GM23338 (cell line): ENCODE results near the gene CYP19A1. TPM values are rescaled to one million over a fixed set of nuclear protein-coding genes. Genes with fewer than 3 reads are reported as not detected.

Experiments
- ATAC-seq: fragments of 200-7000 bp; cut with Tn5 transposase; 3 replicates; pipeline ENCODE4 v1.9.1; 2020
- DNase-seq: peaks from one replicate; pipeline ENCODE4 v3.0.0-alpha.2; 2015; ENCODE audit warnings: low spot score
- H2AFZ ChIP-seq: fragments of 200-600 bp; sonication (generic); 2 replicates; pipeline ENCODE4 v1.8.0; 2016; ENCODE audit warnings: antibody characterized with exemption, mild to moderate bottlenecking, moderate library complexity
- H3F3A ChIP-seq: fragments of 200-600 bp; sonication (generic); replicated peaks from 2 replicates; pipeline ENCODE4 v1.8.0; 2017; ENCODE audit warnings: antibody characterized with exemption, mixed run types, low read depth
- H3K27ac ChIP-seq: fragments of 200-600 bp; sonication (generic); 2 replicates; pipeline ENCODE4 v1.6.1; 2016; ENCODE audit warnings: low read depth
- H3K27me3 ChIP-seq: fragments of 200-600 bp; sonication (generic); 2 replicates; pipeline ENCODE4 v1.8.0; 2016; ENCODE audit warnings: mild to moderate bottlenecking, mixed run types, moderate library complexity; ENCODE audit not compliant: insufficient read depth
- H3K36me3 ChIP-seq: fragments of 200-600 bp; sonication (generic); 2 replicates; pipeline ENCODE4 v1.8.0; 2016; ENCODE audit warnings: mild to moderate bottlenecking; ENCODE audit not compliant: insufficient read depth
- H3K4me1 ChIP-seq: fragments of 200-600 bp; sonication (generic); 2 replicates; pipeline ENCODE4 v1.8.0; 2016; ENCODE audit warnings: mild to moderate bottlenecking, moderate library complexity; ENCODE audit not compliant: insufficient read depth
- H3K4me2 ChIP-seq: fragments of 200-600 bp; sonication (generic); 2 replicates; pipeline ENCODE4 v1.7.1; 2017; ENCODE audit warnings: mixed run types
- H3K4me3 ChIP-seq: fragments of 200-600 bp; sonication (generic); 2 replicates; pipeline ENCODE4 v1.6.1; 2016; ENCODE audit warnings: mixed run types
- H3K79me2 ChIP-seq: fragments of 200-600 bp; sonication (generic); replicated peaks from 2 replicates; pipeline ENCODE4 v1.8.0; 2017; ENCODE audit warnings: mild to moderate bottlenecking; ENCODE audit not compliant: insufficient read depth
- H3K9me2 ChIP-seq: fragments of 200-600 bp; sonication (generic); 2 replicates; pipeline ENCODE4 v1.8.0; 2017; ENCODE audit not compliant: insufficient read depth
- H4K20me1 ChIP-seq: fragments of 200-600 bp; sonication (generic); replicated peaks from 2 replicates; pipeline ENCODE4 v1.8.0; 2017; ENCODE audit warnings: mild to moderate bottlenecking; ENCODE audit not compliant: insufficient read depth
- H3K27ac Mint-ChIP-seq: 2 replicates; pipeline ENCODE4 v1.8.0; 2020; ENCODE audit warnings: inconsistent platforms, mild to moderate bottlenecking, moderate library complexity, mixed read lengths
- H3K27me3 Mint-ChIP-seq: 3 replicates; pipeline ENCODE4 v1.8.0; 2022; ENCODE audit warnings: low read depth, mild to moderate bottlenecking, moderate library complexity, mixed read lengths, inconsistent platforms; ENCODE audit not compliant: insufficient read depth, poor library complexity
- H3K36me3 Mint-ChIP-seq: 3 replicates; pipeline ENCODE4 v1.8.0; 2021; ENCODE audit warnings: low read depth, mild to moderate bottlenecking, inconsistent platforms, moderate library complexity, mixed read lengths
- H3K4me1 Mint-ChIP-seq: 3 replicates; pipeline ENCODE4 v1.8.0; 2020; ENCODE audit warnings: mild to moderate bottlenecking, inconsistent platforms, mixed read lengths
- H3K4me3 Mint-ChIP-seq: 3 replicates; pipeline ENCODE4 v1.8.0; 2021; ENCODE audit warnings: moderate library complexity, mild to moderate bottlenecking, inconsistent platforms, mixed read lengths
- H3K9me3 Mint-ChIP-seq: 3 replicates; pipeline ENCODE4 v1.8.0; 2020; ENCODE audit warnings: moderate library complexity, mild to moderate bottlenecking, inconsistent platforms, mixed read lengths
- CREB1 ChIP-seq: fragments of 250-450 bp; sonication (Bioruptor Pico); IDR thresholded peaks from 2 replicates; pipeline ENCODE4 v1.5.0; 2020; ENCODE audit warnings: low read depth, mild to moderate bottlenecking, moderate library complexity
- CTCF ChIP-seq, 2 experiments: fragments of 200-600 bp in 1 of 2; sonication (generic) in 1 of 2; conservative IDR thresholded peaks; 2 replicates each; pipeline versions ENCODE4 v1.5.1 to v1.6.1; 2016 to 2017; ENCODE audit warnings: antibody characterized with exemption in 2 of 2, low read depth in 2 of 2, mild to moderate bottlenecking in 2 of 2, moderate library complexity in 1 of 2
- EZH2 ChIP-seq: fragments of 200-600 bp; sonication (generic); IDR thresholded peaks from one replicate; pipeline ENCODE4 v1.8.0; 2017; ENCODE audit warnings: antibody characterized with exemption, mild to moderate bottlenecking, low read depth; ENCODE audit not compliant: unreplicated experiment
- EZH2phosphoT487 ChIP-seq: fragments of 200-600 bp; sonication (generic); IDR thresholded peaks from one replicate; pipeline ENCODE4 v1.8.1; 2018; ENCODE audit warnings: antibody characterized with exemption; ENCODE audit not compliant: unreplicated experiment
- JUNB ChIP-seq: IDR thresholded peaks from one replicate; pipeline ENCODE4 v1.6.1; 2016; ENCODE audit warnings: antibody characterized with exemption; ENCODE audit not compliant: unreplicated experiment
- NANOG ChIP-seq: IDR thresholded peaks from 2 replicates; pipeline ENCODE4 v1.6.1; 2016; ENCODE audit warnings: antibody characterized with exemption, borderline replicate concordance
- POLR2AphosphoS5 ChIP-seq: IDR thresholded peaks from 2 replicates; pipeline ENCODE4 v1.6.1; 2016; ENCODE audit warnings: antibody characterized with exemption, low read depth
- STAT1 ChIP-seq: IDR thresholded peaks from one replicate; pipeline ENCODE4 v1.6.1; 2016; ENCODE audit warnings: antibody characterized with exemption; ENCODE audit not compliant: unreplicated experiment
- ZNF114 ChIP-seq: fragments of 250-450 bp; sonication (Bioruptor Pico); IDR thresholded peaks from 2 replicates; pipeline ENCODE4 v1.5.0; 2020; ENCODE audit warnings: mild to moderate bottlenecking, moderate library complexity
- ZNF331 ChIP-seq: fragments of 250-450 bp; sonication (Bioruptor Pico); IDR thresholded peaks from 2 replicates; pipeline ENCODE4 v1.5.0; 2020; ENCODE audit warnings: low read depth, mild to moderate bottlenecking, moderate library complexity
- polyA plus RNA-seq: library from polyadenylated mRNA; unstranded; fragments of >200 nt; fragmentation: Nextera tagmentation; extraction: Ambion mirVana; gene quantifications from 2 replicates; pipeline ENCODE4 v1.2.1, GENCODE V29; 2016
- total RNA-seq: library from RNA; depleted of rRNA; stranded (reverse); fragments of >200 nt; shearing (Covaris generic); gene quantifications from 2 replicates; pipeline ENCODE4 v1.2.3, GENCODE V29; 2014
- TF ChIP-seq, protein P1 (sequence below): fragments of 250-450 bp; sonication (Bioruptor Pico); IDR thresholded peaks from 2 replicates; pipeline ENCODE4 v1.5.0; 2020; ENCODE audit warnings: mild to moderate bottlenecking, moderate library complexity
- TF ChIP-seq, protein P2 (sequence below): IDR thresholded peaks from one replicate; pipeline ENCODE4 v1.6.1; 2018; ENCODE audit warnings: antibody characterized with exemption; ENCODE audit not compliant: unreplicated experiment
- TF ChIP-seq, protein P3 (sequence below): IDR thresholded peaks from 2 replicates; pipeline ENCODE4 v1.6.1; 2016; ENCODE audit warnings: antibody characterized with exemption

Gene CYP19A1
- total and polyA plus RNA-seq, 2 experiments from 2014 or later, result 0.42 TPM; not detected in 1

- no peak overlapping the region for H3K4me2 ChIP-seq
- H3K9me2 ChIP-seq, result no peaks in the 10 kb centered on the region
- no peaks in the 10 kb centered on the region for H4K20me1 ChIP-seq
- DNase-seq (no peak), ATAC-seq (no peak)
- H3K4me3 Mint-ChIP-seq, result no peak overlapping the region
- no peak overlapping the region for H3K27ac Mint-ChIP-seq
- H3K4me3 ChIP-seq, result no peak overlapping the region
- H3K36me3 Mint-ChIP-seq, result no peaks in the 10 kb centered on the region
- H3K9me3 Mint-ChIP-seq, result no peaks in the 10 kb centered on the region
- no peaks in the 10 kb centered on the region for H3K27me3 Mint-ChIP-seq
- H3K36me3 ChIP-seq, result no peaks in the 10 kb centered on the region
- no peak overlapping the region for H2AFZ ChIP-seq
- H3K27ac ChIP-seq, result no peak overlapping the region
- no peaks in the 10 kb centered on the region for H3F3A ChIP-seq
- TF ChIP-seq EZH2 (no peak), STAT1 (no peak), POLR2AphosphoS5 (no peak), JUNB (no peak), CREB1 (CRISPR knock-in tag) (no peak), ZNF331 (no peak), CTCF (conservative IDR thresholded peaks at IDR 0.05; ENCODE audit: low read depth in 2 of 2) (no peak), EZH2phosphoT487 (no peak), NANOG (no peak), ZNF114 (CRISPR knock-in tag) (no peak)
- TF ChIP-seq, protein P1, sequence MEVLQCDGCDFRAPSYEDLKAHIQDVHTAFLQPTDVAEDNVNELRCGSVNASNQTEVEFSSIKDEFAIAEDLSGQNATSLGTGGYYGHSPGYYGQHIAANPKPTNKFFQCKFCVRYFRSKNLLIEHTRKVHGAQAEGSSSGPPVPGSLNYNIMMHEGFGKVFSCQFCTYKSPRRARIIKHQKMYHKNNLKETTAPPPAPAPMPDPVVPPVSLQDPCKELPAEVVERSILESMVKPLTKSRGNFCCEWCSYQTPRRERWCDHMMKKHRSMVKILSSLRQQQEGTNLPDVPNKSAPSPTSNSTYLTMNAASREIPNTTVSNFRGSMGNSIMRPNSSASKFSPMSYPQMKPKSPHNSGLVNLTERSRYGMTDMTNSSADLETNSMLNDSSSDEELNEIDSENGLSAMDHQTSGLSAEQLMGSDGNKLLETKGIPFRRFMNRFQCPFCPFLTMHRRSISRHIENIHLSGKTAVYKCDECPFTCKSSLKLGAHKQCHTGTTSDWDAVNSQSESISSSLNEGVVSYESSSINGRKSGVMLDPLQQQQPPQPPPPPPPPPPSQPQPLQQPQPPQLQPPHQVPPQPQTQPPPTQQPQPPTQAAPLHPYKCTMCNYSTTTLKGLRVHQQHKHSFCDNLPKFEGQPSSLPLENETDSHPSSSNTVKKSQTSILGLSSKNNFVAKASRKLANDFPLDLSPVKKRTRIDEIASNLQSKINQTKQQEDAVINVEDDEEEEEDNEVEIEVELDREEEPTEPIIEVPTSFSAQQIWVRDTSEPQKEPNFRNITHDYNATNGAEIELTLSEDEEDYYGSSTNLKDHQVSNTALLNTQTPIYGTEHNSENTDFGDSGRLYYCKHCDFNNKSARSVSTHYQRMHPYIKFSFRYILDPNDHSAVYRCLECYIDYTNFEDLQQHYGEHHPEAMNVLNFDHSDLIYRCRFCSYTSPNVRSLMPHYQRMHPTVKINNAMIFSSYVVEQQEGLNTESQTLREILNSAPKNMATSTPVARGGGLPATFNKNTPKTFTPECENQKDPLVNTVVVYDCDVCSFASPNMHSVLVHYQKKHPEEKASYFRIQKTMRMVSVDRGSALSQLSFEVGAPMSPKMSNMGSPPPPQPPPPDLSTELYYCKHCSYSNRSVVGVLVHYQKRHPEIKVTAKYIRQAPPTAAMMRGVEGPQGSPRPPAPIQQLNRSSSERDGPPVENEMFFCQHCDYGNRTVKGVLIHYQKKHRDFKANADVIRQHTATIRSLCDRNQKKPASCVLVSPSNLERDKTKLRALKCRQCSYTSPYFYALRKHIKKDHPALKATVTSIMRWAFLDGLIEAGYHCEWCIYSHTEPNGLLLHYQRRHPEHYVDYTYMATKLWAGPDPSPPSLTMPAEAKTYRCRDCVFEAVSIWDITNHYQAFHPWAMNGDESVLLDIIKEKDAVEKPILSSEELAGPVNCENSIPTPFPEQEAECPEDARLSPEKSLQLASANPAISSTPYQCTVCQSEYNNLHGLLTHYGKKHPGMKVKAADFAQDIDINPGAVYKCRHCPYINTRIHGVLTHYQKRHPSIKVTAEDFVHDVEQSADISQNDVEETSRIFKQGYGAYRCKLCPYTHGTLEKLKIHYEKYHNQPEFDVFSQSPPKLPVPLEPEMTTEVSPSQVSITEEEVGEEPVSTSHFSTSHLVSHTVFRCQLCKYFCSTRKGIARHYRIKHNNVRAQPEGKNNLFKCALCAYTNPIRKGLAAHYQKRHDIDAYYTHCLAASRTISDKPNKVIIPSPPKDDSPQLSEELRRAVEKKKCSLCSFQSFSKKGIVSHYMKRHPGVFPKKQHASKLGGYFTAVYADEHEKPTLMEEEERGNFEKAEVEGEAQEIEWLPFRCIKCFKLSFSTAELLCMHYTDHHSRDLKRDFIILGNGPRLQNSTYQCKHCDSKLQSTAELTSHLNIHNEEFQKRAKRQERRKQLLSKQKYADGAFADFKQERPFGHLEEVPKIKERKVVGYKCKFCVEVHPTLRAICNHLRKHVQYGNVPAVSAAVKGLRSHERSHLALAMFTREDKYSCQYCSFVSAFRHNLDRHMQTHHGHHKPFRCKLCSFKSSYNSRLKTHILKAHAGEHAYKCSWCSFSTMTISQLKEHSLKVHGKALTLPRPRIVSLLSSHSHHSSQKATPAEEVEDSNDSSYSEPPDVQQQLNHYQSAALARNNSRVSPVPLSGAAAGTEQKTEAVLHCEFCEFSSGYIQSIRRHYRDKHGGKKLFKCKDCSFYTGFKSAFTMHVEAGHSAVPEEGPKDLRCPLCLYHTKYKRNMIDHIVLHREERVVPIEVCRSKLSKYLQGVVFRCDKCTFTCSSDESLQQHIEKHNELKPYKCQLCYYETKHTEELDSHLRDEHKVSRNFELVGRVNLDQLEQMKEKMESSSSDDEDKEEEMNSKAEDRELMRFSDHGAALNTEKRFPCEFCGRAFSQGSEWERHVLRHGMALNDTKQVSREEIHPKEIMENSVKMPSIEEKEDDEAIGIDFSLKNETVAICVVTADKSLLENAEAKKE, result no peak
- TF ChIP-seq, protein P2, sequence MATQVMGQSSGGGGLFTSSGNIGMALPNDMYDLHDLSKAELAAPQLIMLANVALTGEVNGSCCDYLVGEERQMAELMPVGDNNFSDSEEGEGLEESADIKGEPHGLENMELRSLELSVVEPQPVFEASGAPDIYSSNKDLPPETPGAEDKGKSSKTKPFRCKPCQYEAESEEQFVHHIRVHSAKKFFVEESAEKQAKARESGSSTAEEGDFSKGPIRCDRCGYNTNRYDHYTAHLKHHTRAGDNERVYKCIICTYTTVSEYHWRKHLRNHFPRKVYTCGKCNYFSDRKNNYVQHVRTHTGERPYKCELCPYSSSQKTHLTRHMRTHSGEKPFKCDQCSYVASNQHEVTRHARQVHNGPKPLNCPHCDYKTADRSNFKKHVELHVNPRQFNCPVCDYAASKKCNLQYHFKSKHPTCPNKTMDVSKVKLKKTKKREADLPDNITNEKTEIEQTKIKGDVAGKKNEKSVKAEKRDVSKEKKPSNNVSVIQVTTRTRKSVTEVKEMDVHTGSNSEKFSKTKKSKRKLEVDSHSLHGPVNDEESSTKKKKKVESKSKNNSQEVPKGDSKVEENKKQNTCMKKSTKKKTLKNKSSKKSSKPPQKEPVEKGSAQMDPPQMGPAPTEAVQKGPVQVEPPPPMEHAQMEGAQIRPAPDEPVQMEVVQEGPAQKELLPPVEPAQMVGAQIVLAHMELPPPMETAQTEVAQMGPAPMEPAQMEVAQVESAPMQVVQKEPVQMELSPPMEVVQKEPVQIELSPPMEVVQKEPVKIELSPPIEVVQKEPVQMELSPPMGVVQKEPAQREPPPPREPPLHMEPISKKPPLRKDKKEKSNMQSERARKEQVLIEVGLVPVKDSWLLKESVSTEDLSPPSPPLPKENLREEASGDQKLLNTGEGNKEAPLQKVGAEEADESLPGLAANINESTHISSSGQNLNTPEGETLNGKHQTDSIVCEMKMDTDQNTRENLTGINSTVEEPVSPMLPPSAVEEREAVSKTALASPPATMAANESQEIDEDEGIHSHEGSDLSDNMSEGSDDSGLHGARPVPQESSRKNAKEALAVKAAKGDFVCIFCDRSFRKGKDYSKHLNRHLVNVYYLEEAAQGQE, result no peak
- TF ChIP-seq, protein P3, sequence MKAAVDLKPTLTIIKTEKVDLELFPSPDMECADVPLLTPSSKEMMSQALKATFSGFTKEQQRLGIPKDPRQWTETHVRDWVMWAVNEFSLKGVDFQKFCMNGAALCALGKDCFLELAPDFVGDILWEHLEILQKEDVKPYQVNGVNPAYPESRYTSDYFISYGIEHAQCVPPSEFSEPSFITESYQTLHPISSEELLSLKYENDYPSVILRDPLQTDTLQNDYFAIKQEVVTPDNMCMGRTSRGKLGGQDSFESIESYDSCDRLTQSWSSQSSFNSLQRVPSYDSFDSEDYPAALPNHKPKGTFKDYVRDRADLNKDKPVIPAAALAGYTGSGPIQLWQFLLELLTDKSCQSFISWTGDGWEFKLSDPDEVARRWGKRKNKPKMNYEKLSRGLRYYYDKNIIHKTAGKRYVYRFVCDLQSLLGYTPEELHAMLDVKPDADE, result no peak
- peaks cover 10% of the 10 kb centered on the region for H3K4me1 Mint-ChIP-seq
- H3K79me2 ChIP-seq, result no peaks in the 10 kb centered on the region
- no peaks in the 10 kb centered on the region for H3K4me1 ChIP-seq
- no peaks in the 10 kb centered on the region for H3K27me3 ChIP-seq
Observed at GRCh38 chr15:51224428-51224827, 114.0 kb downstream of the CYP19A1 start.
